NCI-H345 (cell line): ENCODE results near the gene TOPBP1.
"Not testable (repeated sequence)": the region's sequence is repeated elsewhere in the genome, so short reads cannot be mapped to it uniquely, and the experiment has no call there.

ENCODE experiments used
- DNase-seq: peaks from one replicate; lab custom pipeline; 2025; lab: John Stamatoyannopoulos, UW

Gene TOPBP1

DNA sequence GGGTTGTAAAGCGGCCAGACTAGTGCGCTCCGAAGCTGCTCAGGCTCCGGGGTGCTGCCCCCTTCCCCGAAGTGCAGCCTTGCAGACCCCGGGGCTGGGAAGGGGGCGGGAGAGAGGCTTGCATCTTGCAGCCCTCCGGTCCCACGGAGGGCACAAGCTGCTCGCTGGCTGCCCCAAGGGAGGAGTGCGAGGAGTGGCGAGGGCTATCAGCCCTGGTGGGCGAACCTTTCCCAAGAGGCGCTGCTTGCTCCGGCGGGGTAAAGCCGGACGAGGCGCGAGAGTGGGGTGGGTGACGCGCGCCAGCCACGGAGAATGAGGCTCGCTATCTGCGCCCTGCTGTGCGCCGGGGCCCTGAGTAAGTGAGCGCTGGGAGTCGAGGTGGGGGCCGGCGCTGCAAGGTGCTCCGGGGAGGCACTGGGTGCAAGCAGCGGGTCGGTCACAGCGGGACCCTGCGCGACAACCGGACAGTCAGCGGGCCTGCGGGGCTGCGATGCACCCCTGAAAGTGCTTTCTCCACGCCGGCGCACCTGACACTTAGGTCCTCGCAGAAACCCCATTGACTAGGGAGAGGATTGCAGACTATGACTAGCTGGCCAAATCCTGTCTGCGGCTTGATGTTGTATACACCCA, 12.7 kb upstream of the TOPBP1 start:
- DNase-seq = no peak

DNA sequence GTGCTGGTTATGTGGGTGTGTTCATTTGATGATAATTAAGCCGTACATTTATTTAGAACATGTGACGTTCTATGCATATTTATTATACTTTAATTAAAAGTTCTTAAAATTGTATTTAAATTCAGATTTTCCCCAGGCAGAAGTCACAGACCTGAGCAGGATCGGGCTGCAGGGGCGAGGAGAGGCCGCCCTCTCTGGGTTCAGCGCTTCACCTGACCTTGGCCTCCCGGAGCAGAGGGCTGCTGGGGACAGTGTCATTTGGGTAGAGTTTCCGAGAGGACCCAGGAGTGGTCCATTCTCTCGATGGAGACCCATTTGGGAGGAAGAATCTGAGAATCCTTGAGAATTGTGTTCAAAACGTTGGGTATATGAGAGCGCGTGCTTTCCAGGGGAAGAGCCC, 12.0 kb upstream of the TOPBP1 start:
- no peak for DNase-seq

- DNase-seq = no peak
Observed at GRCh38 chr3:133672461-133672860, 10.7 kb upstream of the TOPBP1 start.

DNA sequence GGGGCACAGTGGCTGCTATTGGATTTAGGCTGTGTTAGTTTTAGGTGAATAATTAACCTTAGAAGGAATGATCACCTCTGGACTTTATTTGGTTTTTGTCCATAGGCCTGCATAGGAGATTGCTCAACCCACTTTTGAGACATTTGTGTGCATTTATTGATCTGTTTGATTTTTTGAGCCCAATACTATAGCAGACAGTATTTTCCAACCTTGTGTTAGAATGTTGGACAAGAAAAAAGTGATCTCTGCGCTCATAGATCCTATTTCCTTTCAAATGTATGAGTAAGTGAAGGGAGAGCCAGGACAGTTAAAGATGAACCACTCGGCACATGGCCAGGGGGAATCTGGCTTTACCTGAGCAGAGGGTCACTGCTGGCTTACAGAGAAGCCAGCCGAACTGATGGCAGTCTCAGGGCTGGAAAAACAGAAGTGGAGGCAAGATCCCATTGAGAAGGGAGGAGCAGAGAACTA, 8.8 kb upstream of the TOPBP1 start:
- DNase-seq = no peak

DNA sequence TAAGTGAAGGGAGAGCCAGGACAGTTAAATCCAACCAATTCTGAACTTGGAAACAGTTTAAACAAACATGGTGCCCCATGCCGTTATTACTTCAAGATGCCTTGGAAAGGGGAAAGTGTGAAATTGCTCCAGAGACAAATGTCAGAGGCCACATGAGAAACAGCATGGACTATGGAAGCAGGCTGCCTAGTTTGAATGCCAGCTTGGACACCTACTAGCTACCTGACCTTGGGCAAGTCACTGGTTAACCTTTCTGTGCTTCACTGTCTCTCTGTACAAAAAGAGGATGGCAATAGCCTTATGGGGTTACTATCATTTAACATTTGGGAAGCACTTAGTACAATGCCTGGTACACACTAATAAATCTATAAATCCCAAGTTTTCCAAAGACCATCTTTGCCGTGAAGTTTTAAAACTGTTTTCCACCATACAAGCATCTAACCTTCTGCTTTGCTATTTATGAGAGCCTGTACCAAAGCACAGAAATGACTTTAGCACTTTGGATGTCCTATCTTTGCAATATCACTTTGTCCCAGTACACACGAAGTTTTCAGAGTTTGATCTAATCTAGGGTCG, 8.3 kb upstream of the TOPBP1 start:
- DNase-seq = no peak

DNA sequence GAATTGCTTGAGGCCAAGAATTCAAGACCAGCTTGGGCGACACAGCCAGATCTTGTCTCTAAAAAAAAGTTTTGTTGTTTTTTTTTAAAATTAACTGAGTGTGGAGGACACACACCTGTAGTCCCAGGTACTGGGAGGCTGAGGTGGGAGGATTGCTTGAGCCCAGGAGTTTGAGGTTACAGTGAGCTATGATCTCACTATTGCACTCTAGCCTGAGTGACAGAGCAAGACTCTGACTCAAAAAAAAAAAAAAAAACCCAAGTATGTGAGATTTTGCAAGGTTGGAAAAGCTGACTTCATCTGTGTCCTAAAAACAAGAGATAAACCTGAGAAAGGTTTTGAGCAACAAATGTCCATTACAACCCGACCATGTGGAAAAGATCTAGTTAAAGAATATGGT, 5.4 kb upstream of the TOPBP1 start:
- DNase-seq = no peak

- not testable (repeated sequence) for DNase-seq
Observed at GRCh38 chr3:133665188-133665587, 3.4 kb upstream of the TOPBP1 start.

GRCh38 chr3:133663569-133664313, 2.0 kb upstream of the TOPBP1 start:
- peak; percentile 61 for DNase-seq

- DNase-seq = peak; percentile 4
Observed at GRCh38 chr3:133662278-133662651, 524 bp upstream of the TOPBP1 start.

DNA sequence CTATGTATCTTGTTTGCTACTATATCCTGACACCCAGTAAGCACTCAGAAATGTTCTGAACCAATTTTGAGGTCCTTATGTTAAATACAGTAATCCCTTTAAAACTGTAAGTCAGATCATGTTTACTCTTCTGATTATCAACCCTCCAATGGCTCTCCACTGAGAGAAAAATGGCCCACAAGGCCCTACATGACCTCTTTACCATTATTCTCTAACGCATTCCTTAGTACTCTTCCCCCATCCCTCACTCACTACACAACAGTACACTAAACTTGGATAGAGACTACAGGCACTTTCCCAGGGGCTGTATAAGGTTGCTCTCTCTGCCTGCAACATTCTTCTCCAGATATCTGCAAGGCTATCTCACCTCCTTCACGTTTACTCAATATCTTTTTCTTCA, 1.9 kb downstream of the TOPBP1 start:
- DNase-seq = no peak

- no peak for DNase-seq
Observed at GRCh38 chr3:133655731-133656515, 5.8 kb downstream of the TOPBP1 start.

- DNase-seq = no peak
Observed at GRCh38 chr3:133649486-133650068, 12.2 kb downstream of the TOPBP1 start.

- peak; percentile 52 for DNase-seq
Observed at GRCh38 chr3:133644768-133645167, 17.0 kb downstream of the TOPBP1 start.

GRCh38 chr3:133643611-133644010, 18.1 kb downstream of the TOPBP1 start:
- DNase-seq = no peak

DNA sequence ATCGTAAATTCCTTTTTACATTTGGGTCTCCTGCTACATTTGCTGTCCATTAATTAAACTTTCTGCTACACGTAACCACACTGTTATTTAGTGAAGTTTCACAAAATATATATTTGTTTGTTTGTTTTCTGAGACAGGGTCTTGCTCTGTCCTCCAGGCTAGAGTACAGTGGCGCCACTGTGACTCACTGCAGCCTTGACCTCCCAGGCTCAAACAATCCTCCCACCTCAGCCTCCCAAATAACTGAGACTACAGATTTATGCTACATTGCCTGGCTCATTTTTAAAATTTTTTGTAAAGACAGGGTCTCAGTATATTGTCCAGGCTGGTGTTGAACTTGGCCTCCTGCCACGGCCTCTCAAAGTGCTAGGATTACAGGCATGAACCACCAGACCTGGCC, 20.5 kb downstream of the TOPBP1 start:
- no peak for DNase-seq

- no peak for DNase-seq
Observed at GRCh38 chr3:133633439-133633838, 28.3 kb downstream of the TOPBP1 start.

GRCh38 chr3:133629146-133629545, 32.6 kb downstream of the TOPBP1 start:
- DNase-seq = no peak

GRCh38 chr3:133627789-133628188, 34.0 kb downstream of the TOPBP1 start:
- DNase-seq = no peak

DNA sequence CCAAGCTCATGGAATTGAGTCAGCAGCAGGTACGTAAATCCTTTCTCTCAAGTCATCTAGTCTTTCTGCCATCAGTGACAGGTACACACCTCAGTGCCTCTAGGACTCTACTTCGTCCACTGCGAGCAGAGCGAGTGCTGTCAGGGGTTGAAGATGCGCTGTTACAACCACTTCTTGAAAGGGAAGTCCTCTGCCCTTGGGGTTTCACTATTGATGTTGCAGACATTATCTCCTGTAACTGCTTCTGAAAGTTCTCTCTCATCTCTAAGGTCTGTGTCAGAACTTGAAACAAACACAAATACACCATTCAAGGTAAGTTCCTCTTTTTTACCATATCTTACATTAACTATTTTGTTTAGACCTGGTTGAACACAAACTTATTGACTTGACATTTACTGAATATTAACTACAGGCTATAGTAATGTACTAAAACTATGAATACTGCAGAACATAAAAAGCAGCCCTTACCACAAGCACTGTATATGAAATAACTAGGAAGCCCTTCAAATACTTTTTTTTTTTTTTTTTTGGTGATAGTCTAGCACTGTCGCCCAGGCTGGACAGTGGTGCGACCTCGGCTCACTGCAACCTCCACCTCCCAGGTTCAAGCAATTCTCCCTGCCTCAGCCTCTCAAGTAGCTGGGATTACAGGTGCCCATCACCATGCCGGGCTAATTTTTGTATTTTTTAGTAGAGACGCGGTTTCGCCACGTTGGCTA, 41.5 kb downstream of the TOPBP1 start:
- DNase-seq = no peak

DNA sequence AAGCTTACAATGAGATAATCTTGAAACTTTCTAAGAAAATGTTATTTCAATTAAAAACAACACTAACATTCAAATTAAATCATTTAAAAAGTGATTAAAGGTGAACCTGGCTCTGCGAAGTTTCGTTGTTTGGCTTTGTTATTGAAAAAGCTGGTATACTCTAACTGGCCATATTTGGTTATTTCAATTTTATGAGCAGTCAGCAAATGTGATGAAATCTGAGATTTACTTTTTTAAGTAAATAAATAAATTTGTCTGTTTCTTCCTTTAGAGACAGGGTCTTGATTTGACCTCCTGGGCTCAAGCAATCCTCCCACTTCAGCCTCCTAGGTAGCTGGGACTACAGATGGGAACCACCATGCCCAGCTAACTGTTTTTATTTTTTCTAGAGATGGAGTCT, 50.2 kb downstream of the TOPBP1 start:
- no peak for DNase-seq

GRCh38 chr3:133610031-133610430, 51.7 kb downstream of the TOPBP1 start:
- no peak for DNase-seq

- DNase-seq = no peak
Observed at GRCh38 chr3:133608388-133608787, 53.4 kb downstream of the TOPBP1 start.
